ENCODE results near the gene ADO.

The ADO gene

GRCh38 chr10:62792261-62792660 is 12.3 kb upstream of the ADO start:
- no peak for DNase-seq (ENCODE audit: low read depth in 2 of 2)

GRCh38 chr10:62794306-62794705 is 10.2 kb upstream of the ADO start:
- no peak for DNase-seq (ENCODE audit: low read depth in 2 of 2)

- no peak for DNase-seq (ENCODE audit: low read depth in 2 of 2)
These were observed 9.4 kb upstream of the ADO start for GRCh38 chr10:62795100-62795499.

- DNase-seq (ENCODE audit: low read depth in 2 of 2) = no peak
These were observed 8.8 kb upstream of the ADO start for GRCh38 chr10:62795762-62796161.

GRCh38 chr10:62796896-62797295 is 7.6 kb upstream of the ADO start:
- no peak for DNase-seq (ENCODE audit: low read depth in 2 of 2)

GRCh38 chr10:62801871-62802270 is 2.6 kb upstream of the ADO start:
- DNase-seq (ENCODE audit: low read depth in 2 of 2) = no peak

- no peak for DNase-seq (ENCODE audit: low read depth in 2 of 2)
These were observed 680 bp upstream of the ADO start for GRCh38 chr10:62803724-62804355.

- no peak for DNase-seq (ENCODE audit: low read depth in 2 of 2)
These were observed 945 bp downstream of the ADO start for GRCh38 chr10:62805231-62806099.

GRCh38 chr10:62806251-62806650 is 1.7 kb downstream of the ADO start:
- DNase-seq (ENCODE audit: low read depth in 2 of 2) = no peak

- no peak for DNase-seq (ENCODE audit: low read depth in 2 of 2)
These were observed 5.8 kb downstream of the ADO start for GRCh38 chr10:62810156-62810902.

- DNase-seq (ENCODE audit: low read depth in 2 of 2) = peak in 1 of 2 donors; percentile 52
These were observed 6.8 kb downstream of the ADO start for GRCh38 chr10:62811159-62811875.

GRCh38 chr10:62812672-62813439 is 8.3 kb downstream of the ADO start:
- no peak for DNase-seq (ENCODE audit: low read depth in 2 of 2)

- DNase-seq (ENCODE audit: low read depth in 2 of 2) = peak in 1 of 2 donors; percentile 2
These were observed 8.9 kb downstream of the ADO start for GRCh38 chr10:62813453-62813852.

- no peak for DNase-seq (ENCODE audit: low read depth in 2 of 2)
These were observed 9.5 kb downstream of the ADO start for GRCh38 chr10:62813981-62814380.

GRCh38 chr10:62814756-62815380 is 10.3 kb downstream of the ADO start:
- peak in 1 of 2 donors; percentile 29 for DNase-seq (ENCODE audit: low read depth in 2 of 2)

- DNase-seq (ENCODE audit: low read depth in 2 of 2) = no peak
These were observed 11.0 kb downstream of the ADO start for GRCh38 chr10:62815381-62816075.

GRCh38 chr10:62816076-62816330 is 11.5 kb downstream of the ADO start:
- no peak for DNase-seq (ENCODE audit: low read depth in 2 of 2)

GRCh38 chr10:62816331-62817120 is 12.0 kb downstream of the ADO start, which contains the start of gene EGR2:
Gene EGR2 (minus strand): TSS chr10:62816366. CDS start chr10:62816029, 337 bp downstream.
- peak; percentile 86 to 93 for DNase-seq (ENCODE audit: low read depth in 2 of 2)

- DNase-seq (ENCODE audit: low read depth in 2 of 2) = peak in 1 of 2 donors; percentile 48
These were observed 12.7 kb downstream of the ADO start for GRCh38 chr10:62817121-62817765.

All from activated CD8-positive, alpha-beta memory T cell treated with anti-CD3 and anti-CD28 coated beads for 4 hours (primary cell).